ENCODE results near the gene KIAA0753.

DNA sequence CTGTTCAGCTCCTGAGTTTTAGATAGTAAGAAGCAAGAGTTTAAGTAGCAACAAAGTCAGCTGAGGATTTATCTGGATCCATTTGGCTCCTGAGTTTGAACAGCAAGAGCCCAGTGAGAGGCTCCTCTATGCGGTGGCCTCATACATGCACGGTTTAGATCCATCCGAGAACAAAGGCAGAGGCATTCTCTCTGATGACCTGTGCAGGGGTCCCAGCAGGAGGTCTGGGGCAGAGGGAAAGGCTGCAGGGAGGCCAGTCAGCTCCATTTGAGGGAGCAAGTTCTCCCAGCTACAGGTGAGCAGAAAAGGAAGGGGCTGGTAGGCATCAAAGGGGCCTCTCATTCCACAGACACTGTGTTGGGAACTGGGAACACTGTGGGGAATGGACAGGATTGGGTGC, 100.6 kb downstream of the KIAA0753 start:
- TF ChIP-seq POLR2A (IDR thresholded peaks at IDR 0.05) = no peak
- TF ChIP-seq, protein P1, sequence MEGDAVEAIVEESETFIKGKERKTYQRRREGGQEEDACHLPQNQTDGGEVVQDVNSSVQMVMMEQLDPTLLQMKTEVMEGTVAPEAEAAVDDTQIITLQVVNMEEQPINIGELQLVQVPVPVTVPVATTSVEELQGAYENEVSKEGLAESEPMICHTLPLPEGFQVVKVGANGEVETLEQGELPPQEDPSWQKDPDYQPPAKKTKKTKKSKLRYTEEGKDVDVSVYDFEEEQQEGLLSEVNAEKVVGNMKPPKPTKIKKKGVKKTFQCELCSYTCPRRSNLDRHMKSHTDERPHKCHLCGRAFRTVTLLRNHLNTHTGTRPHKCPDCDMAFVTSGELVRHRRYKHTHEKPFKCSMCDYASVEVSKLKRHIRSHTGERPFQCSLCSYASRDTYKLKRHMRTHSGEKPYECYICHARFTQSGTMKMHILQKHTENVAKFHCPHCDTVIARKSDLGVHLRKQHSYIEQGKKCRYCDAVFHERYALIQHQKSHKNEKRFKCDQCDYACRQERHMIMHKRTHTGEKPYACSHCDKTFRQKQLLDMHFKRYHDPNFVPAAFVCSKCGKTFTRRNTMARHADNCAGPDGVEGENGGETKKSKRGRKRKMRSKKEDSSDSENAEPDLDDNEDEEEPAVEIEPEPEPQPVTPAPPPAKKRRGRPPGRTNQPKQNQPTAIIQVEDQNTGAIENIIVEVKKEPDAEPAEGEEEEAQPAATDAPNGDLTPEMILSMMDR (IDR thresholded peaks at IDR 0.05) = no peak

Measured in Peyer's patch (tissue), 4 donors.